ENCODE measurements around the gene CCDC183. TPM values are rescaled to one million over a fixed set of nuclear protein-coding genes. Genes with fewer than 3 reads are reported as not detected.

Gene CCDC183
- total RNA-seq, 4 donors from 2014 or later = 25.2 to 161 (median 63.5) TPM

GRCh38 chr9:136769710-136770191 lies 26.4 kb upstream of the CCDC183 start:
- Histone ChIP-seq H3K27ac (no peak overlapping the region), H3K4me1 (peaks cover 0 to 8% (median 3%) of the 10 kb centered on the region in 4 donors), H3K27me3 (peaks cover 32% of the 10 kb centered on the region), H3K4me3 (no peak overlapping the region), H3K36me3 (no peaks in the 10 kb centered on the region), H3K9me3 (no peaks in the 10 kb centered on the region)
- peak; percentile 44 to 62 (median 48) for TF ChIP-seq CTCF (IDR thresholded peaks at IDR 0.05)
- no peak for TF ChIP-seq POLR2A (IDR thresholded peaks at IDR 0.05)
- WGBS, 2 donors (ENCODE audit: low coverage in 1 of 2) = 0 to 13% methylated on average over 2 to 12 of the region's 16 CpGs
- intact Hi-C loops (cut with DNase I; ENCODE audit: low total_unique reads) (no loop called here), in situ Hi-C loops (cut with MboI; ENCODE audit: low pct_ligation_motif_present in 1 of 4, low pct_unique_long_range_greater_than_20kb in 1 of 4, low sequenced_read_pairs in 3 of 4) (no loop called here)
- peak; percentile 60 for DNase-seq

GRCh38 chr9:136771907-136772415 lies 24.2 kb upstream of the CCDC183 start:
- no peak overlapping the region for H3K27ac ChIP-seq
- no peak for TF ChIP-seq POLR2AphosphoS5 (IDR thresholded peaks at IDR 0.05)
- no peak for TF ChIP-seq POLR2A (IDR thresholded peaks at IDR 0.05)
- TF ChIP-seq EP300 (IDR thresholded peaks at IDR 0.05; ENCODE audit: low read depth) = no peak
- no peak for TF ChIP-seq CTCF (IDR thresholded peaks at IDR 0.05)
- in situ Hi-C loops (cut with MboI; ENCODE audit: low pct_ligation_motif_present in 1 of 4, low pct_unique_long_range_greater_than_20kb in 1 of 4, low sequenced_read_pairs in 3 of 4) (no loop called here), intact Hi-C loops (cut with DNase I; ENCODE audit: low total_unique reads) (no loop called here)
- peaks cover 0 to 6% (median 1%) of the 10 kb centered on the region in 4 donors for H3K4me1 ChIP-seq
- H3K4me3 ChIP-seq = no peak overlapping the region
- H3K9me3 ChIP-seq = no peaks in the 10 kb centered on the region
- DNase-seq = no peak
- H3K27me3 ChIP-seq = peaks cover 17% of the 10 kb centered on the region
- H3K36me3 ChIP-seq = no peaks in the 10 kb centered on the region
- 66 to 76% methylated on average over 3 of the region's 3 CpGs for WGBS, 2 donors (ENCODE audit: low coverage in 1 of 2)

- intact Hi-C loops (cut with DNase I; ENCODE audit: low total_unique reads) (no loop called here), in situ Hi-C loops (cut with MboI; ENCODE audit: low pct_ligation_motif_present in 1 of 4, low pct_unique_long_range_greater_than_20kb in 1 of 4, low sequenced_read_pairs in 3 of 4) (no loop called here)
- H3K9me3 ChIP-seq = no peaks in the 10 kb centered on the region
- WGBS, 2 donors (ENCODE audit: low coverage in 1 of 2) = 74 to 79% methylated on average over 3 to 7 of the region's 7 CpGs
- H3K36me3 ChIP-seq = no peaks in the 10 kb centered on the region
- peaks cover 4% of the 10 kb centered on the region for H3K27me3 ChIP-seq
- TF ChIP-seq EP300 (IDR thresholded peaks at IDR 0.05; ENCODE audit: low read depth) = no peak
- TF ChIP-seq POLR2AphosphoS5 (IDR thresholded peaks at IDR 0.05) = no peak
- TF ChIP-seq POLR2A (IDR thresholded peaks at IDR 0.05) = no peak
- no peak for TF ChIP-seq CTCF (IDR thresholded peaks at IDR 0.05)
- peaks cover 0 to 9% (median 4%) of the 10 kb centered on the region in 4 donors for H3K4me1 ChIP-seq
- H3K4me3 ChIP-seq = no peak overlapping the region
- no peak for DNase-seq
- H3K27ac ChIP-seq = no peak overlapping the region
Measured at GRCh38 chr9:136773386-136774044, 22.6 kb upstream of the CCDC183 start.

GRCh38 chr9:136774416-136775045 lies 21.6 kb upstream of the CCDC183 start:
- in situ Hi-C loops (cut with MboI; ENCODE audit: low pct_ligation_motif_present in 1 of 4, low pct_unique_long_range_greater_than_20kb in 1 of 4, low sequenced_read_pairs in 3 of 4) (loop anchor here in 2 of 4 donors (25.0 kb wide), 1 partner anchor 263 kb away; the partner anchor contains the start of genes ABCA2 (in 2 of the 2), FUT7 (in 2 of the 2) and NPDC1 (in 2 of the 2)), intact Hi-C loops (cut with DNase I; ENCODE audit: low total_unique reads) (no loop called here)
- Histone ChIP-seq H3K4me3 (no peak overlapping the region), H3K27me3 (no peaks in the 10 kb centered on the region), H3K4me1 (peaks cover 0 to 9% (median 4%) of the 10 kb centered on the region in 4 donors), H3K36me3 (no peaks in the 10 kb centered on the region), H3K27ac (no peak overlapping the region), H3K9me3 (no peaks in the 10 kb centered on the region)
- no peak for DNase-seq
- TF ChIP-seq CTCF (IDR thresholded peaks at IDR 0.05) (no peak), POLR2AphosphoS5 (IDR thresholded peaks at IDR 0.05) (no peak), EP300 (IDR thresholded peaks at IDR 0.05; ENCODE audit: low read depth) (no peak), POLR2A (IDR thresholded peaks at IDR 0.05) (no peak)
- WGBS, 2 donors (ENCODE audit: low coverage in 1 of 2) = 93% methylated on average over 12 of the region's 12 CpGs; no CpG with 5 or more reads in 1 of the 2 donors
